Body of pancreas (tissue), 4 donors: ENCODE measurements around the gene SATB2. TPM values are rescaled to one million over a fixed set of nuclear protein-coding genes. Genes with fewer than 3 reads are reported as not detected.
A peak's percentile ranks its signal among the peaks of the same experiment; 100 is the strongest.

ENCODE experiments used
- ATAC-seq: fragments of 150-250 bp; one replicate; pipeline ENCODE4 v1.9.1; 2016
- DNase-seq, 4 donors: peaks; one replicate each; pipeline ENCODE4 v3.0.0-alpha.2; 2019
- H3K27ac ChIP-seq, 4 donors: fragments of 200-600 bp; sonication (generic); 1 replicate in 3 of 4; 2 replicates in 1 of 4; pipeline versions ENCODE4 v1.5.1 to v1.6.1; 2016 to 2019; ENCODE audit warnings: mild to moderate bottlenecking in 1 of 4, mixed read lengths in 1 of 4, moderate library complexity in 1 of 4
- H3K27me3 ChIP-seq, 2 donors: fragments of 200-600 bp; sonication (generic); one replicate each; pipeline ENCODE4 v1.6.0; 2016; ENCODE audit warnings: mild to moderate bottlenecking in 1 of 2
- H3K36me3 ChIP-seq, 2 donors: fragments of 200-600 bp; sonication (generic); replicated peaks in 1 of 2; 2 replicates each; pipeline ENCODE4 v1.5.1; 2016; ENCODE audit warnings: low read depth in 2 of 2; ENCODE audit not compliant: insufficient read depth in 1 of 2
- H3K4me1 ChIP-seq: fragments of 200-600 bp; sonication (generic); one replicate; pipeline ENCODE4 v1.6.0; 2016
- H3K4me3 ChIP-seq, 2 donors: fragments of 200-600 bp; sonication (generic); 1 replicate in 1 of 2; 2 replicates in 1 of 2; pipeline ENCODE4 v1.5.1; 2016 to 2019
- H3K9me3 ChIP-seq, 3 donors: fragments of 200-600 bp; sonication (generic); 1 replicate in 2 of 3; 2 replicates in 1 of 3; pipeline ENCODE4 v1.5.1; 2016
- CTCF ChIP-seq, 7 experiments: fragments of 450-650 bp in 4 of 7; fragments of 200-600 bp in 3 of 7; sonication (generic) in 3 of 7; IDR thresholded peaks; one replicate each; pipeline ENCODE4 v1.5.1; 2016 to 2019; ENCODE audit warnings: antibody characterized with exemption in 7 of 7
- POLR2A ChIP-seq, 3 donors: fragments of 450-650 bp; IDR thresholded peaks; one replicate each; pipeline ENCODE4 v1.6.1; 2016; ENCODE audit warnings: antibody characterized with exemption in 3 of 3, mild to moderate bottlenecking in 2 of 3
- WGBS, 2 donors: methylation state at CpG; one replicate each; pipeline ENCODE4 v1.1.5; 2017; 5-methylcytosine and 5-hydroxymethylcytosine counted together
- intact Hi-C: fragments of 100-400 bp; cut with DNase I; formaldehyde crosslinking; loops from one replicate; pipeline ENCODE4 v1.15.1; 2023
- total RNA-seq, 2 donors: library from RNA; depleted of rRNA; stranded (reverse); fragments of >200 nt; gene quantifications; one replicate each; pipeline ENCODE4 v1.1.0, GENCODE V29; 2016

SATB2 gene
- total RNA-seq, 2 donors from 2014 or later: 2.6 to 4.3 TPM

- intact Hi-C loops: no loop called here
- TF ChIP-seq POLR2A (IDR thresholded peaks at IDR 0.05) (no peak), CTCF (IDR thresholded peaks at IDR 0.05) (no peak)
- H3K9me3 ChIP-seq: no peaks in the 10 kb centered on the region
- 27 to 33% methylated on average over 7 of the region's 7 CpGs for WGBS, 2 donors
- H3K27me3 ChIP-seq: peaks cover 0 to 5% of the 10 kb centered on the region in 2 donors
- peaks cover 23% of the 10 kb centered on the region for H3K4me1 ChIP-seq
- H3K27ac ChIP-seq: peak overlapping the region in 2 of 4 donors; percentile 4 to 37
- no peaks in the 10 kb centered on the region for H3K36me3 ChIP-seq
- H3K4me3 ChIP-seq: no peak overlapping the region
- DNase-seq: no peak
- no peak for ATAC-seq
Measured at GRCh38 chr2:199455210-199455544, 2.6 kb downstream of the SATB2 start.

GRCh38 chr2:199452991-199453379, 4.8 kb downstream of the SATB2 start:
- peaks cover 0 to 5% of the 10 kb centered on the region in 2 donors for H3K27me3 ChIP-seq
- TF ChIP-seq CTCF (IDR thresholded peaks at IDR 0.05) (no peak), POLR2A (IDR thresholded peaks at IDR 0.05) (no peak)
- intact Hi-C loops: no loop called here
- no peak overlapping the region for H3K27ac ChIP-seq
- H3K9me3 ChIP-seq: no peaks in the 10 kb centered on the region
- no peak overlapping the region for H3K4me3 ChIP-seq
- H3K4me1 ChIP-seq: peaks cover 23% of the 10 kb centered on the region
- H3K36me3 ChIP-seq: no peaks in the 10 kb centered on the region
- DNase-seq (no peak), ATAC-seq (no peak)

GRCh38 chr2:199452260-199452990, 5.3 kb downstream of the SATB2 start:
- H3K27me3 ChIP-seq: peaks cover 0 to 5% of the 10 kb centered on the region in 2 donors
- H3K36me3 ChIP-seq: no peaks in the 10 kb centered on the region
- no peak for TF ChIP-seq CTCF (IDR thresholded peaks at IDR 0.05)
- no peak for TF ChIP-seq POLR2A (IDR thresholded peaks at IDR 0.05)
- H3K4me3 ChIP-seq: no peak overlapping the region
- DNase-seq (no peak), ATAC-seq (no peak)
- no peaks in the 10 kb centered on the region for H3K9me3 ChIP-seq
- intact Hi-C loops: no loop called here
- no peak overlapping the region for H3K27ac ChIP-seq
- WGBS, 2 donors: 66 to 67% methylated on average over 2 of the region's 2 CpGs
- H3K4me1 ChIP-seq: peaks cover 18% of the 10 kb centered on the region

GRCh38 chr2:199449956-199450355, 7.8 kb downstream of the SATB2 start:
- intact Hi-C loops: no loop called here
- H3K36me3 ChIP-seq: no peaks in the 10 kb centered on the region
- no peaks in the 10 kb centered on the region for H3K4me1 ChIP-seq
- ATAC-seq: no peak
- 77 to 87% methylated on average over 3 of the region's 3 CpGs for WGBS, 2 donors
- H3K27ac ChIP-seq: no peak overlapping the region
- H3K4me3 ChIP-seq: no peak overlapping the region
- H3K9me3 ChIP-seq: no peaks in the 10 kb centered on the region
- no peaks in the 10 kb centered on the region for H3K27me3 ChIP-seq
- TF ChIP-seq POLR2A (IDR thresholded peaks at IDR 0.05) (no peak), CTCF (IDR thresholded peaks at IDR 0.05) (no peak)
- no peak for DNase-seq

GRCh38 chr2:199449455-199449854, 8.3 kb downstream of the SATB2 start:
- H3K4me3 ChIP-seq: no peak overlapping the region
- H3K36me3 ChIP-seq: no peaks in the 10 kb centered on the region
- intact Hi-C loops: no loop called here
- 74 to 86% methylated on average over 1 of the region's 1 CpG for WGBS, 2 donors
- no peaks in the 10 kb centered on the region for H3K4me1 ChIP-seq
- no peak overlapping the region for H3K27ac ChIP-seq
- TF ChIP-seq CTCF (IDR thresholded peaks at IDR 0.05) (no peak), POLR2A (IDR thresholded peaks at IDR 0.05) (no peak)
- no peaks in the 10 kb centered on the region for H3K27me3 ChIP-seq
- ATAC-seq: no peak
- no peak for DNase-seq
- no peaks in the 10 kb centered on the region for H3K9me3 ChIP-seq
